ENCODE measurements around the gene FOXD2.

FOXD2 gene

GRCh38 chr1:47396671-47397196 lies 41.1 kb upstream of the FOXD2 start:
- DNase-seq (ENCODE audit: low read depth), result no peak
- no peak overlapping the region for H3K4me3 ChIP-seq (ENCODE audit: control insufficient read depth, low read depth, low read length)
- TF ChIP-seq, protein P1, sequence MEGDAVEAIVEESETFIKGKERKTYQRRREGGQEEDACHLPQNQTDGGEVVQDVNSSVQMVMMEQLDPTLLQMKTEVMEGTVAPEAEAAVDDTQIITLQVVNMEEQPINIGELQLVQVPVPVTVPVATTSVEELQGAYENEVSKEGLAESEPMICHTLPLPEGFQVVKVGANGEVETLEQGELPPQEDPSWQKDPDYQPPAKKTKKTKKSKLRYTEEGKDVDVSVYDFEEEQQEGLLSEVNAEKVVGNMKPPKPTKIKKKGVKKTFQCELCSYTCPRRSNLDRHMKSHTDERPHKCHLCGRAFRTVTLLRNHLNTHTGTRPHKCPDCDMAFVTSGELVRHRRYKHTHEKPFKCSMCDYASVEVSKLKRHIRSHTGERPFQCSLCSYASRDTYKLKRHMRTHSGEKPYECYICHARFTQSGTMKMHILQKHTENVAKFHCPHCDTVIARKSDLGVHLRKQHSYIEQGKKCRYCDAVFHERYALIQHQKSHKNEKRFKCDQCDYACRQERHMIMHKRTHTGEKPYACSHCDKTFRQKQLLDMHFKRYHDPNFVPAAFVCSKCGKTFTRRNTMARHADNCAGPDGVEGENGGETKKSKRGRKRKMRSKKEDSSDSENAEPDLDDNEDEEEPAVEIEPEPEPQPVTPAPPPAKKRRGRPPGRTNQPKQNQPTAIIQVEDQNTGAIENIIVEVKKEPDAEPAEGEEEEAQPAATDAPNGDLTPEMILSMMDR (IDR thresholded peaks at IDR 0.05; ENCODE audit: control insufficient read depth, insufficient read depth, low read depth, low read length, missing control alignments), result no peak

DNA sequence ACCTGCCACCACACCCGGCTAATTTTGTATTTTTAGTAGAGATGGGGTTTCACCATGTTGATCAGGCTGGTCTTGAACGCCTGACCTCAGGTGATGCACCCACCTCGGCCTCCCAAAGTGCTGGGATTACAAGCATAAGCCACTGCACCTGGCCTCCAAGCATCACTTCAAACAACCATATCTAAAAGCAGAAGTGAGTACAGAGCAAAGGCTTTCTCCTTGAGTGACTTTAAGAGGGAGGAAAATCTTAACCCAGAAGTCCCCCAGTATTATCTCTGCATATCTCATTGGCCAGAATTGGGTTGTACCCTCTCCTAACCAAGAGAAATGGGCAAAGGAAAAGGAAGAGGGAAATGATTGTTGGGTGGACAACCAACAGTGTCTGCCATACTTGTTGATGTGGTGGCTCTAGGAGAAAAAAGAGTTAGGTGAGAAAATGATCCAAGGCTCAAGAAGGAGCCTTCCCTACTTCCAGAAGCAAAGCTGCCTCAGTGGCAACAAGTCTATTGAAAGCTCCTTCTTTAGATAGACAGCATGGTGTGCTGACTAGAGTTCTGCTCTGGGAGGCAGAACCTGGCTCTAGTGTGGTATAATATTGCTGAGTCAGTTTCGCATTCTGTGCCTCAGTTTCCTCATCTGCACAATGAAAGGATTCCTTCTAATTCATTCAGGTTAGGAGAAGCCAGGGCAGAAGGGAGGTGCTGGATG lies 38.6 kb upstream of the FOXD2 start:
- no peak overlapping the region for H3K4me3 ChIP-seq (ENCODE audit: control insufficient read depth, low read depth, low read length)
- TF ChIP-seq, protein P1 (IDR thresholded peaks at IDR 0.05; ENCODE audit: control insufficient read depth, insufficient read depth, low read depth, low read length, missing control alignments), result no peak
- no peak for DNase-seq (ENCODE audit: low read depth)

GRCh38 chr1:47399846-47400155 lies 38.0 kb upstream of the FOXD2 start:
- TF ChIP-seq, protein P1 (IDR thresholded peaks at IDR 0.05; ENCODE audit: control insufficient read depth, insufficient read depth, low read depth, low read length, missing control alignments), result no peak
- no peak overlapping the region for H3K4me3 ChIP-seq (ENCODE audit: control insufficient read depth, low read depth, low read length)
- no peak for DNase-seq (ENCODE audit: low read depth)

DNA sequence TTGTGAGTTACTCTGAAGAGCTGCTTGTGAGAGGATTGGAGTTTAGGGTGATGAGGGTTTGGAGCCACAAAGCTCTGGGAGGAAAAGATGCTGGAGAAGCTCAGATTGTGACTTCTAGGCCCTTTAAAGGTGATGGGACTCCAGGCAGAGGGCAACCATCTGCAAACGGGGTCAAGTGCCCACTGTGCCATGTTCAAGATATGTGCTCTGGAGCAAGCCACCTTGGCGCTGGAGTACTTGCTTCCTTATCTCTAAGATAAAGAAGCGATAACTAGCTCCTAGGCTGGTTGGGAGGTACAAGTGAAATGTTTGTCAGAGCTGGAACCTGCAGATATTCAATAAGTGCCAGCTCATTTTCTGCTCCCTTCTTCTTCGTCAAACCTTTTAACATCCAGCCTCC lies 36.1 kb upstream of the FOXD2 start:
- no peak overlapping the region for H3K4me3 ChIP-seq (ENCODE audit: control insufficient read depth, low read depth, low read length)

DNA sequence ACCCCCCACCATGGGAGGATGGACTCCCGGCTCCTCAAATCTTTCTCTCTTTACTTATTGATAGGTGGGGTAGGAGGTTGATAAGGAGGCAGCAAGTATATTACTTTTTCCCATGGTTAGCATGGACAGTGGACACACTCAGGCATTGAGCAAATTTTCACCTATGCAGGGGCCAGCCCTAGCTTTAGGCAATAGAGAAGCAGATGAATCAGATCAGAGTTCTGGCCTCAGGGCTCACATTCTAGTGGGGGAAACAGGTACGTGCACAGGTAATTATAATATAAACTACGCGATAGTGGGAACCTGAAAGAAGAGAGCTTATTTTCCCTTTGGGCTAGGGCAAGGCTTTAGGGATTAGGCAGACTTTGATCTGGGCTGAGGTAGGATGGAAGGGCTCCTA lies 35.3 kb upstream of the FOXD2 start:
- DNase-seq (ENCODE audit: low read depth), result no peak
- no peak overlapping the region for H3K4me3 ChIP-seq (ENCODE audit: control insufficient read depth, low read depth, low read length)
- TF ChIP-seq, protein P1 (IDR thresholded peaks at IDR 0.05; ENCODE audit: control insufficient read depth, insufficient read depth, low read depth, low read length, missing control alignments), result no peak

More for the DNA sequence above, 36.1 kb upstream of the FOXD2 start:
- no peak for DNase-seq (ENCODE audit: low read depth)
- TF ChIP-seq, protein P1 (IDR thresholded peaks at IDR 0.05; ENCODE audit: control insufficient read depth, insufficient read depth, low read depth, low read length, missing control alignments), result no peak

GRCh38 chr1:47403321-47403910 lies 34.4 kb upstream of the FOXD2 start:
- no peak overlapping the region for H3K4me3 ChIP-seq (ENCODE audit: control insufficient read depth, low read depth, low read length)
- DNase-seq (ENCODE audit: low read depth), result no peak
- TF ChIP-seq, protein P1 (IDR thresholded peaks at IDR 0.05; ENCODE audit: control insufficient read depth, insufficient read depth, low read depth, low read length, missing control alignments), result no peak
